ENCODE measurements around the gene DNAJB12. TPM values are rescaled to one million over a fixed set of nuclear protein-coding genes. Genes with fewer than 3 reads are reported as not detected.

The DNAJB12 gene
- total RNA-seq, 1 experiment from 2014 or later = 27.6 TPM

- no peak for DNase-seq
- no peak overlapping the region for H3K18ac ChIP-seq (ENCODE audit: insufficient read length, low read depth, low read length)
- no peaks in the 10 kb centered on the region for H3K9me3 ChIP-seq (ENCODE audit: control insufficient read depth, low read depth, low read length)
- no peak overlapping the region for H2AK5ac ChIP-seq (ENCODE audit: insufficient read length, low read length)
- H3T11ph ChIP-seq (ENCODE audit: low read length) = no peak overlapping the region
- H4K8ac ChIP-seq (replicated peaks; ENCODE audit: insufficient read length, low read depth, low read length) = no peak overlapping the region
- H3K56ac ChIP-seq (ENCODE audit: insufficient read length, low read depth, low read length) = no peak overlapping the region
- H3K27me3 ChIP-seq (ENCODE audit: insufficient read depth, low read length) = no peaks in the 10 kb centered on the region
- H3K4me1 ChIP-seq (ENCODE audit: insufficient read depth, low read length) = no peaks in the 10 kb centered on the region
- H2BK15ac ChIP-seq (ENCODE audit: low read depth, low read length) = no peak overlapping the region
- peaks cover 2% of the 10 kb centered on the region; the same call in 1 of the 2 replicates for H3K27me3 Mint-ChIP-seq (ENCODE audit: low read depth)
- H3K36me3 Mint-ChIP-seq (ENCODE audit: insufficient read depth in 1 of 3, low read depth in 3 of 3) = peaks cover 0 to 14% (median 2%) of the 10 kb centered on the region in 3 experiments; a peak in 3 of 7 replicates
- no peak overlapping the region for H3K23ac ChIP-seq (ENCODE audit: insufficient read length, low read depth, low read length)
- H3K4me3 Mint-ChIP-seq = peak overlapping the region; percentile 97
- no peak overlapping the region for H2BK120ac ChIP-seq (ENCODE audit: low read depth, low read length, poor library complexity, severe bottlenecking)
- H4K20me1 ChIP-seq (ENCODE audit: control insufficient read depth, insufficient read depth, insufficient read length) = no peaks in the 10 kb centered on the region
- no peak overlapping the region for H2BK12ac ChIP-seq (ENCODE audit: insufficient read length, low read depth, low read length)
- H4K5ac ChIP-seq (ENCODE audit: insufficient read length, low read depth, low read length) = no peak overlapping the region
- no peak overlapping the region for H2BK20ac ChIP-seq (ENCODE audit: low read depth, low read length, poor library complexity, severe bottlenecking)
- H3K79me1 ChIP-seq (ENCODE audit: insufficient read depth, low read depth, low read length, poor library complexity, severe bottlenecking) = no peaks in the 10 kb centered on the region
- H2BK5ac ChIP-seq (ENCODE audit: insufficient read length, low read length) = no peak overlapping the region
- no peak overlapping the region for H3K4ac ChIP-seq (ENCODE audit: low read depth, low read length)
- H3K4me1 Mint-ChIP-seq = peaks cover 25 to 28% of the 10 kb centered on the region in 2 experiments
- no peak for TF ChIP-seq CTCF (conservative IDR thresholded peaks at IDR 0.05)
- H3K9ac ChIP-seq (ENCODE audit: extremely low read depth, insufficient read length, low read length) = no peak overlapping the region
- no peaks in the 10 kb centered on the region for H3K9me3 Mint-ChIP-seq
- no peak overlapping the region for H4K91ac ChIP-seq (ENCODE audit: insufficient read length, low read depth, low read length)
- peak overlapping the region; percentile 81 to 92 (median 82); a peak in 6 of 7 replicates for H3K27ac Mint-ChIP-seq
- H3K27ac ChIP-seq (ENCODE audit: insufficient read length, low read depth, low read length) = no peak overlapping the region
- no CpG with 5 or more reads among the region's 7 CpGs for WGBS (ENCODE audit: extremely low coverage, insufficient read length, low lambda C conversion rate)
- peaks cover 2% of the 10 kb centered on the region; the same call in 1 of the 2 replicates for H3K79me2 ChIP-seq (ENCODE audit: insufficient read depth, low read length)
- peak overlapping the region; percentile 80 for H3K4me2 ChIP-seq (ENCODE audit: insufficient read depth, insufficient read length, low read length)
- no peak overlapping the region for H3K14ac ChIP-seq (ENCODE audit: insufficient read depth, low read length)
- H2AFZ ChIP-seq (ENCODE audit: low read length) = no peak overlapping the region
- peaks cover 5% of the 10 kb centered on the region for H3K23me2 ChIP-seq (ENCODE audit: insufficient read length, low read depth, low read length, poor library complexity, severe bottlenecking)
Measured at GRCh38 chr10:72355214-72355555, 466 bp upstream of the DNAJB12 start.
